GM12892 (cell line): ENCODE measurements around the gene RFX4.

Experiments used
- POLR2A ChIP-seq: IDR thresholded peaks from 2 replicates; pipeline ENCODE4 v1.6.1; 2011; ENCODE audit warnings: low read depth, low read length, control low read depth
- POLR2AphosphoS5 ChIP-seq: IDR thresholded peaks from 2 replicates; pipeline ENCODE4 v1.6.1; 2011; ENCODE audit warnings: low read depth, low read length, control low read depth
- TAF1 ChIP-seq: IDR thresholded peaks from 2 replicates; pipeline ENCODE4 v1.6.1; 2011; ENCODE audit warnings: low read depth, mild to moderate bottlenecking, control low read depth, low read length, borderline replicate concordance

DNA sequence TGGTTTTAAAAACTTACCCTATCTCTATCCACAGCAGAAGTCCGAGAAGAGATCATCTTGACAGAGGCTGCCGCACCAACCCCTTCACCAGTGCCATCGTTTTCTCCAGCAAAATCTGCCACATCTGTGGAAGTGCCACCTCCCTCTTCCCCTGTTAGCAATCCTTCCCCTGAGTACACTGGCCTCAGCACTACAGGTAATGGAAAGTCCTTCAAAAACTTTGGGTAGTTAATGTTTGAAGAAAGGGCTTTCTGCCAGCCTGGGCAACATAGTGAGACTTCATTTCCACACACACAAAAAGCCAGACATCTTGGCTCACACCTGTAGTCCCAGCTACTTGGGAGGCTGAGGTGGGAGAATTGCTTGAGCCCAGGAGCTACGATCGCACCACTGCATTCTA lies 150.1 kb downstream of the RFX4 start:
- no peak for TF ChIP-seq POLR2A
- TF ChIP-seq POLR2AphosphoS5, result no peak
- TF ChIP-seq TAF1, result no peak
